ENCODE data around the gene CEP70.

DNA sequence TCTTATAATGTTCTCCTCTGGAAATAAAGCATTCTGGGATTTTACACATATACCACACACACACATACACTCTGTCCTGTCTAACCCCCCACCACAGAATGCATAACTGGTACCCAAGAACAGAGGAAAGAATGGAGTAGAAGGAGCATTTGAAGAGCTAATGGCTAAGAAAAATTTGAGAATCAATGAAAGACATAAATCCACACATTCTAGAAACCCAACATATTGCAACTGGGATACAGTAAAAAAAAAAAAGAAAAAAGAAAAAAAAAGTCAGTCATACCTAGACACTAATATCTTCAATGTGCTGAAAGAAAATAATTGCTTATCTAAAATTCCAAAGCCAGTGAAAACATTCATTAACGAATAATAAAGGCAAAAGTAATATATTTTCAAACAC, 20.9 kb downstream of the CEP70 start:
- TF ChIP-seq, protein P1, sequence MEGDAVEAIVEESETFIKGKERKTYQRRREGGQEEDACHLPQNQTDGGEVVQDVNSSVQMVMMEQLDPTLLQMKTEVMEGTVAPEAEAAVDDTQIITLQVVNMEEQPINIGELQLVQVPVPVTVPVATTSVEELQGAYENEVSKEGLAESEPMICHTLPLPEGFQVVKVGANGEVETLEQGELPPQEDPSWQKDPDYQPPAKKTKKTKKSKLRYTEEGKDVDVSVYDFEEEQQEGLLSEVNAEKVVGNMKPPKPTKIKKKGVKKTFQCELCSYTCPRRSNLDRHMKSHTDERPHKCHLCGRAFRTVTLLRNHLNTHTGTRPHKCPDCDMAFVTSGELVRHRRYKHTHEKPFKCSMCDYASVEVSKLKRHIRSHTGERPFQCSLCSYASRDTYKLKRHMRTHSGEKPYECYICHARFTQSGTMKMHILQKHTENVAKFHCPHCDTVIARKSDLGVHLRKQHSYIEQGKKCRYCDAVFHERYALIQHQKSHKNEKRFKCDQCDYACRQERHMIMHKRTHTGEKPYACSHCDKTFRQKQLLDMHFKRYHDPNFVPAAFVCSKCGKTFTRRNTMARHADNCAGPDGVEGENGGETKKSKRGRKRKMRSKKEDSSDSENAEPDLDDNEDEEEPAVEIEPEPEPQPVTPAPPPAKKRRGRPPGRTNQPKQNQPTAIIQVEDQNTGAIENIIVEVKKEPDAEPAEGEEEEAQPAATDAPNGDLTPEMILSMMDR (IDR thresholded peaks at IDR 0.05; ENCODE audit: insufficient read depth, low read depth, low read length), result no peak
- no peak for TF ChIP-seq EZH2 (IDR thresholded peaks at IDR 0.05; ENCODE audit: insufficient read depth, low read length)
